ENCODE data around the gene DLX1. TPM values are rescaled to one million over a fixed set of nuclear protein-coding genes. Genes with fewer than 3 reads are reported as not detected.

Gene DLX1
- polyA plus RNA-seq = not detected in 2 replicates

DNA sequence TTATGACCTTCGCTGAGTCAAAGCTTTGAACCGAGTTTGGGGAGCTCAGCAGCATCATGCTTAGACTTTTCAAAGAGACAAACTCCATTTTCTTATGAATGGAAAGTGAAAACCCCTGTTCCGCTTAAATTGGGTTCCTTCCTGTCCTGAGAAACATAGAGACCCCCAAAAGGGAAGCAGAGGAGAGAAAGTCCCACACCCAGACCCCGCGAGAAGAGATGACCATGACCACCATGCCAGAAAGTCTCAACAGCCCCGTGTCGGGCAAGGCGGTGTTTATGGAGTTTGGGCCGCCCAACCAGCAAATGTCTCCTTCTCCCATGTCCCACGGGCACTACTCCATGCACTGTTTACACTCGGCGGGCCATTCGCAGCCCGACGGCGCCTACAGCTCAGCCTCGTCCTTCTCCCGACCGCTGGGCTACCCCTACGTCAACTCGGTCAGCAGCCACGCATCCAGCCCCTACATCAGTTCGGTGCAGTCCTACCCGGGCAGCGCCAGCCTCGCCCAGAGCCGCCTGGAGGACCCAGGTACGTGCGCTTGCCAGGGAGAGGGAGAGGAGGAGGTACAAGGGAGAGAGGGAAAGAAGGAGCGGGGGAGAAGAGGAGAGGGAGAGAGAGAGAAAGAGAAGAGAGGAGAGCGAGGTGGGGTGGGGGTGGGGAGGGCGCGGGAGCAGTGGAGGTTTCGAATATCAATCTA lies at the start of gene DLX1:
DLX1 (plus strand) TSS at position 48 of the 700 bp plus-strand sequence; CDS start at position 219, 171 bp downstream.

GRCh38 chr2:172102391-172103359 lies 17.4 kb downstream of the DLX1 start, which contains the start of gene DLX2:
Gene DLX2, minus strand, starts transcription at chr2:172102900. Its CDS starts 362 bp downstream, at chr2:172102538.

Other genes starting within 250 kb of the DLX1 start
- 114 and 134 TPM in 2 replicates for gene SLC25A12, start 191.3 kb upstream of the DLX1 start, polyA plus RNA-seq
- 74.3 and 86.6 TPM in 2 replicates for gene HAT1, start 163.0 kb upstream of the DLX1 start, polyA plus RNA-seq
- gene METAP1D, start 85.6 kb upstream of the DLX1 start, polyA plus RNA-seq = 4.5 and 5.4 TPM in 2 replicates
- not detected in 2 replicates for gene DLX2, start 17.4 kb downstream of the DLX1 start, polyA plus RNA-seq

All from Purkinje cell (primary cell).